ENCODE data around the gene TRA2B.

Gene TRA2B

DNA sequence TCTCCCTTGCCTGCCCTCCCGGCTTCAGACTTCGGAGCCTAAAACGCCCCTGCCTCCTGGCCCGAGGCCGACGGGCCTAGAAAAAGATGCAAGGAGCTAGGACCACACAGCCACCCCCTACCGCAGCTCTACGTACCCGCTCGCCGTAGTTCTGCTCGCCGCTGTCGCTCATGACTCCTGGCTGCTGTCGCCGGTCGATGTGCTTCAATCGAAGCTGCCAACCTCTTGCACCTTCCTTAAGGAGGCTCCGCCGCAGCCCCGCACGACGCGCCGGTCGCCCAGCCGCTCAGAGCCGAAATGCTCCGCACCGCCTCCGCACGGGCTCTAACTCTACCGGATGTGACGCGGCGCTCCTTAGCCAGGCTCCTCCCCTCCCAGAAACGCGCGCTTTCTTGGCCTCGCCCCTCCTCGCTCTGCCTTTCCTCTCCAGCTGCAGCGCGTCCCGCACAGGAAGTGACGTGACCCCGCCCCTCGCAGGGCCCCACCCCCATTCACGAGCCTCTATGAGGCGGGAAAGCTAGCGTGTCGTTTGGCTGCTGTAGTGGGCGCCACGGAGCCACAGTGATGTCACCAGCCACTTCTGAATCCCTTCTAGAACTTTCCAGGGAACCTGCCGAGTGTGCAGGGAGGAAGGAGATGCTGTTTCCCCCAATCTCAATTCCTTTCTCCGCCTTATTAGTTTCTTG is at the start of gene TRA2B:
TSS of gene TRA2B (minus strand) at position 326 of the 686 bp plus-strand sequence. CDS start at position 172, 154 bp downstream.
- DNase-seq (ENCODE audit: low spot score): peak; percentile 99

DNA sequence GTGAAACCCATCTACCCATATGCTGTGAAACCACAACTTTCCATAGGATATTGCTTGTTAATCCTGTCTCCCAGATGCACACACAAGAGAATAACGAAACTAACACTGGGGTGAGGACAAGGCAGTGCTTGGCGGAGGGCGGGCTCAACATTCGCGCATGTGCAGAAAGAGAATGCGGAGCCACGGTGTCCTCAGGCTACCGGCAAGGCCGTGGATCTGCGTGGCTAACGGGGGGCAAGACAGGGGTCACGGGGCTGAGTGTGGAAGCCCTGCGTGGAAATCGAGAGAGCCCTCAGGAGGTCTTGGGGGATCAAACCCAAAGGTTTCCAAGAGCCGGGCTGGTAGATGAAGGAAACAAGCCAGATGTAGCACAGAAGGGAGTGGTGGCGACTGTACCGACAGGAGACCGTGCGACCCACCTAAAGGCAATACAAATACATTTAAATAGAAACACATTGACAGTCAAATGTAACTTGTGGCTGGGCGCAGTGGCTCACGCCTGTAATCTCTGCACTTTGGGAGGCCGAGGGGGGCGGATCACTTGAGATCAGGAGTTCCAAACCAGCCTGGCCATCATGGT is 48.5 kb upstream of the TRA2B start:
- DNase-seq (ENCODE audit: low spot score): no peak

DNA sequence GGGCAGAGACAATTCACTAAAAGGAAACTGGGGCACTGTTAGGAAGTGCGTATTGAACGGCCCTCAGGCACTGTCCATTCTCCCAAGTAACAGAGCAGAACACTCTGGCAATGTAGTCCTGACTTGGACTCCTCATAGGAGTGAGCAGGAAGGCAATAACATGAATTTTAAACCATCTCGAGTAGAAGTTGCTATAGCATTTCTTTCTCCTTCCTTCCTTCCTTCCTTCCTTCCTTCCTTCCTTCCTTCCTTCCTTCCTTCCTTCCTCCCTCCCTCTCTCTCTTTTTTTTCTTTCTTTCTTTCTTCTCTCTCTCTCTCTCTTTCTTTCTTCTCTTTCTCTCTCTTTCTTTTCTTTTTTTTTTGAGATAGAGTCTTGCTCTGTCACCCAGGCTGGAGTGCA is 46.4 kb upstream of the TRA2B start:
- DNase-seq (ENCODE audit: low spot score): no peak

DNA sequence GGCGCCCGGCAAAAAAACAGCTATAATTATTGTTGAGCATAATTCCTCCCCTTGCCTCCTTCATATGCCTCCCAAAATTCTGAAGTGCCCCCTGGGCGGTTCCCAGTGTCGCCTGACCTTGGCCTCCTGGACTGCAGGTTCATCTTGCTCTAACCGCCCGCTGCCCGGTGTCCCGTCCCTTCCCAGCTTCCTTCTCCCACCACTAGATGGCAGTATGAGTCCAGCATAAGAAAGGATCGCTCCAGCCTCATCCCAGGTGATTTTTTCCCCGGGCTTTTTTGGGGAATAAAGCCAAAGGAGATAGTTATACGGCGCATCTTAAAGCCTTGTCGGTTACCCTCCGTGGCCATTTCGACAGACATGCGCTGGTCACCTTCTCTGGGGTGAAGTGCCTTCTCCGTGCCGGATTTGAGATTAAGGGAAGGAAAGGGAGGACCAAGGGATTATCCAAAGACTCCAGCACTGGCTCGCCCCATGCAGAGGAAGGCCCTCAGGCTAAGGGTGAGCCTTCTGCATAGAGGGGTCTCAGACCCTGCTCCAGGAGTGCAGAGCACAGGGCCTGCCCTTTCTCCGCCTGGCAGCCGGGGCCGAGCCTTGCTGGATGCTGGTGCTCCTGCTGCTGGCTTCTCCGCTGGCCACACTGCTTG is 45.8 kb upstream of the TRA2B start:
- DNase-seq (ENCODE audit: low spot score): peak; percentile 70

DNA sequence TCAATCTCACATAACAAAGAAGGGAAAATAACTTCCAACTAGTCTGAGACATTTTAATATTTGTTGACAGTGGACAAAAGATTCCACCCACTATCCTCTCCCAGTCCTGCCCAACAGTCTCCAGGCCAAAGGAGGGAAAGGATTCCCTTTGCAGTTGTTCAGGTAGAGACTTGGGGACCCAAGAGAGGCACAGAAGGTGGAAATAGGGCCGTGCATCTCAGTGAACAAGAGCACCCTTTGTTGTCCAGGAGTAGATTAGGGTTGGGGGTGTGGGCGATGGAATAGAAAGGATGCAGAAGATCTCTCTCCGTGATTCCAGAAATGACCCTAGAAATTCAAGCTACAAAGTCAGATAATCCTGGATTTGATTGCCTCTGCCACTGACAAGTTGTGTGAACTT is 44.8 kb upstream of the TRA2B start:
- no peak for DNase-seq (ENCODE audit: low spot score)

DNA sequence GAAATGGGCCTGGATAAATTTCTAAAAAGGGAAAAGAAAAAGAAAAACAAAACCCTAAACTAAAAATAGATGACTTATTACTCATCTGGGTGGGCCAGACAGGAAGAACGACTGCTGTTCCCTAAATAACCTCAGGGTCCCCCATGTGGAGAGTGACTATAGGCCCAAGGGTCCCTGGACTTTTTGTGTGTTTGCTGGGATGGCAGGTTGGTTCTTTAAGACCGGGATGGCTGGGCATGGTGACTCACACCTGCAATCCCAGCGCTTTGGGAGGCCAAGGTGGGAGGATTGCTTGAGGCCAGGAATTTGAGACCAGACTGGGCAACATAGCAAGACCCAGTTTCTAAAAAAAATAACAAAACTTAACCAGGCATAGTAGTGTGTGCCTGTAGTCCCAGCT is 43.8 kb upstream of the TRA2B start:
- DNase-seq (ENCODE audit: low spot score): no peak

DNA sequence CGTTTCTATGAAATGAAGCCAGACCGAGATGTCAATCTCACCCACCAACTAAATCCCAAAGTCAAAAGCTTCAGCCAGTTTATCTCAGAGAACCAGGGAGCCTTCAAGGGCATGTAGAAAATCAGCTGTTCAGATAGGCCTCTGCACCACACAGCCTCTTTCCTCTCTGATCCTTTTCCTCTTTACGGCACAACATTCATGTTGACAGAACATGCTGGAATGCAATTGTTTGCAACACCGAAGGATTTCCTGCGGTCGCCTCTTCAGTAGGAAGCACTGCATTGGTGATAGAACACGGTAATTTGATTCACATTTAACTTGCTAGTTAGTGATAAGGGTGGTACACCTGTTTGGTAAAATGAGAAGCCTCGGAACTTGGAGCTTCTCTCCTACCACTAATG is 41.9 kb upstream of the TRA2B start:
- no peak for DNase-seq (ENCODE audit: low spot score)

DNA sequence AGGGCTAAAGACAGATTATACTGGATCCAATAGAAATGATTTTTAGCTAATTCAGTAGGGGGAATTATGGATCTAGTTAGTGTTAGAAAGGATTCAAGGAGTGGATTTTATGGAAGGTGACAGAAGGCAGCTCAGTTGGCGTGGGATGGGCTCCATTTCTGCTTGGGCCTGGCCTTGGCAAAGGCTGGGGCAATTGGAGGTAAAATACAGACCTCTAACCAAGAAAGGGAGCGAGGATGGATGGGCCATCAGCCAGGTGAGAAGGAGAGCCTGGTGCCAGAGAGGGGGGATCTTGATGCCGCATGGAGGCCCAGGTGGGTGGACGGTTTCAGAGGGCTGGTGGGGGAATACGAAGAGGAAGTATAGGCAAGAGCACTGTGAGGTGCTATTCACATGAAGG is 40.7 kb upstream of the TRA2B start:
- DNase-seq (ENCODE audit: low spot score): no peak

DNA sequence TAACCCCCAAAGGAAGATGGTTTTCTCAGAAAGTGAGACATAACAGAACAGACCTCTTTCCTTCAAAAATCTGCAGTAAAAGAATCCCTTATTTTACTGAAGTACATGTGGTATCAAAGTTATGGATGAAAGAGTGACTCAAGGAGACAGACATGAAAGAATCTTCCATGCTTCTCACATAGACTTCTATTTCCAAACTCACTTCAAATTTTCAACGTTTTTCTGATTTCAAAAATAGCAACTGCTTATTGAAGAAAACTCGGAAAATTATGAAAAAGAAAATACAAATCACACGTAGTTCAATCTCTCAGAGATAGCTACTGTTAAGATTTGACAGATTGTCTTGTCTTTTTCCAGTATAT is 39.8 kb upstream of the TRA2B start:
- no peak for DNase-seq (ENCODE audit: low spot score)

DNA sequence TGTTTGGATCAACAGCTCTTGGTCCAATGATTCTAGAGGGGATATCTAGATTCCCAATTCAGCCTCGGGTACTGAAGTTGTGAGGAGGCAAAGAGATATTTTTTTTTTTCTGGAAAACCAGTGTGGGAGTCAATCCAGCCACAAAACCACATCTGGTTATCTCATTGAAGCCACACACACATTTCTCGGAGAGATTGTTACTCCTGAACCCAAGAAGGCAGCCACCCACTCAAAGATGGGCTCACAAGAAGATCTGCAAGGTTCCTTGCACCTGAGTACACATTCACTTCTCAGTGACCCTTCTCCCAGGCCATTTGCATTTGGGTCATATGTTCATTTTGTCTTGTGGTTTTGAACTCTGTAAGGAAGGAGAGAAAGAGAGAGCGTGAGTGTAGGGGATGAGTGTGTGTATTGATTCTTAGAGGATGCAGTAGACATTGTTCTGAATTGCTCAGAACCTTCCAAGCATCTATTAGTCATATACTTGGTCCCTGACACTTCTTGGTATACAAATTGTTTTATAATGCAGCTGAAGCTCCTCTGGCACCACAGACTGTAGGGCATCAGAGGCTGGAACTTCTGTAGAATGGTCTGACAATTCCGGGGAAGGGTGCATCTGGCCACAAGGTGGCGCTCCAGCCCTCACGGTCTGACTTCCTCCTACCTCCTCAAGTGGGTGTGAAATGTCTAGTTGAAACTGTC is 39.3 kb upstream of the TRA2B start:
- DNase-seq (ENCODE audit: low spot score): peak; percentile 69

DNA sequence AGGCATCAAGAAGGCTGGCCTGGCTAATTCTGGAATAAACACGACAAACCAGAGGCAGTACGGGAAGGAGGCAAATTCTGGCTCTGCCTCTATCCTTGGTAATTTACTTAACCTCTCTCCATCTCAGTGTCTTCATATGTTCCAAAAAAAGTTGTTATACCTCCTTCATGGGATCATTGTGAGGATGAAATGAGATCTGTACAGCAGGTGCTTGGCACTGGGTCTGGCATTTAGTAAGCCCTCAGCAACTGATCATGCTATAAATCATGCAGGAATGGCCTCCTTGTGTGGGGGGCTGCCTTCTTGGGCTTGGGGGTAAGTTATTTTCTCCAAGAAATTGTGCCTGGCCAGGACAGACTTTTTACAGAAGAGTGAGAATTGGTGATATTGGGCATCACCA is 38.3 kb upstream of the TRA2B start:
- DNase-seq (ENCODE audit: low spot score): no peak

DNA sequence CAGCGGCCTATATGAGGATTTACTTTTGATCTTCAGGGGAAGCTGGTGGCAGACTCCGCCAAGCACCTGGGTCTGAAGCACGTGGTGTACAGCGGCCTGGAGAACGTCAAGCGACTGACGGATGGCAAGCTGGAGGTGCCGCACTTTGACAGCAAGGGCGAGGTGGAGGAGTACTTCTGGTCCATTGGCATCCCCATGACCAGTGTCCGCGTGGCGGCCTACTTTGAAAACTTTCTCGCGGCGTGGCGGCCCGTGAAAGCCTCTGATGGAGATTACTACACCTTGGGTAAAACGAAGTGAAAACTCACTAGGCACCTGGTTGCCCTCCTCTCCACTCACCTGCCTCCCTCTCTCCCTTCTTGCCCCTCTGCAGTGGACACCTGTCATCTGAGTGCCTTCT is 33.8 kb upstream of the TRA2B start:
- DNase-seq (ENCODE audit: low spot score): no peak

DNA sequence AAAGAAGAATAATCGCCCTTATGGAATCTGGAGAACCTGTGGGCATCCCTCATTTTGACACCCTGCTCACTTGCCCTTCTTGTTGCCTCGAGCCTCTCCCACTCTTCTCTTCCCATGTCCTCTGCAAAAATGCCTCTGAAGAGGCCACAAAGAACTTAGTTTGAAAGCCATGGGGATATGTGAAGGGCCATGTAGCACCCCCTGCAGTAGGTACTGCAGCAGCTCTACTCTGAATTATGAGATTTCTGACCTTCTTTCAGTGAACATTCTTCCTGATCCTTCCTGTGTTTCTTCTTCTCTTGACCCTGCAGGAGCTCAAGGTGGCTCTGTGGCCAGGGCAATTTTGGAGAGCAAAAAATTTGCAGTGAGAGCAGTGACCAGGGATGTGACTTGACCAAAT is 30.4 kb upstream of the TRA2B start:
- no peak for DNase-seq (ENCODE audit: low spot score)

DNA sequence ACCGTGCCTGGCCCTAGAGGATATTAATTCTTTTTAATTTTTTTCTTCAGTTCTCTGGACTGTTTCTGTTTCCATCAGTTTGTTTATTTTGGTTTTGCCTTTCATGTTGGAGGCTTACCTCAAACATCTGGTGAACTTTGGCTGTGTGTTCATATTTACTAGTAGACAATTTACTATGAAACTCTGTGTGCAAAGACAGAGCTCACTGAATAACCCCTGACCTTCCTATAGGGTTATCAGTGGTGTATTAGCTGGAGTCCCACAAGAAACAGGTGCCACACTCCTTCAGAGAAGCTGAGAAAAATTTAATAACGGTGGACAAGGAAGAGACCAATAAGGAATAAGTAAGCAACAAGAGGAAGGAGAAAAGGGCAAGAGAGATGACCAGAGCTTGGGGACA is 28.8 kb upstream of the TRA2B start:
- DNase-seq (ENCODE audit: low spot score): no peak

DNA sequence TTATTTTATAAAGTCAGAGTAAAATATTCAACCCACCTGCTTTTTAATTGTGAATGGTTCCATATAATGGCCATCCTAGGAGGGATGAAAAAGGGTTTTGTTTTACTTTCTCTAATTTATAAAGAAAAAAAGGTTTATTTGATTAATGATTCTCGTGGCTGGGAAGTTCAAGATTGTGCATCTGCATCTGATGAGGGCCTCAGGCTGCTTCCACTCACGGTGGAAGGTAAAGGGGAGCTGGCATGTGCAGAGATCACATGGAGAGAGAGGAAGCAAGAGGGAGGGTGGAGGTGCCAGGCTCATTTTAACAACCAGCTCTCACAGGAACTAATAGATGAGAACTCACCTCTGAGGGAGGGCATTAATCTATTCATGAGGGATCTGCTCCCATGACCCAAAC is 27.7 kb upstream of the TRA2B start:
- DNase-seq (ENCODE audit: low spot score): no peak

DNA sequence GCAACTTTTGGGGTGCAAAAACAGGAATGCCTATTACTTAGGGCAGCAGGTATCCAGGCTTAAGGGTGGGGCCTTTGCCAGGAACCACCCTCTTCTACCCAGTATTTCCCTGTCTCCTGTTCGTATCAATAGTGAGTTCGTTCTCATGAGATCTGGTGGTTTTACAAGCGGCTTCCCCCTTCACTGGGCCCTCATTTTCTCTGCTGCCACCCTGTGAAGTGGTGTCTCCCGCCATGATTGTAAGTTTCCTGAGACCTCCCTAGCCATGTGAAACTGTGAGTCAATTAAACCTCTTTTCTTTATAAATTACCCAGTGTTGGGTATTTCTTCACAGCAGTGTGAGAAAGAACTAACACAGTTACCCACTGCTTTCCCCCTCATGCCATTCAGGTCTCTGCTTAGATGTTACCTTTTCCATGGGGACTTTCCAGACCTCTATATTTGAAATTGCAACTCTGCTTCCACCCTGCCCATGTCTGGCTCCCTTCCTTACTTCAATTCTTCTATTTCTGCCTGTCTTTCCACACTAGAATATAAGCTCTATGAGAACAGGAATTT is 23.9 kb upstream of the TRA2B start:
- no peak for DNase-seq (ENCODE audit: low spot score)

DNA sequence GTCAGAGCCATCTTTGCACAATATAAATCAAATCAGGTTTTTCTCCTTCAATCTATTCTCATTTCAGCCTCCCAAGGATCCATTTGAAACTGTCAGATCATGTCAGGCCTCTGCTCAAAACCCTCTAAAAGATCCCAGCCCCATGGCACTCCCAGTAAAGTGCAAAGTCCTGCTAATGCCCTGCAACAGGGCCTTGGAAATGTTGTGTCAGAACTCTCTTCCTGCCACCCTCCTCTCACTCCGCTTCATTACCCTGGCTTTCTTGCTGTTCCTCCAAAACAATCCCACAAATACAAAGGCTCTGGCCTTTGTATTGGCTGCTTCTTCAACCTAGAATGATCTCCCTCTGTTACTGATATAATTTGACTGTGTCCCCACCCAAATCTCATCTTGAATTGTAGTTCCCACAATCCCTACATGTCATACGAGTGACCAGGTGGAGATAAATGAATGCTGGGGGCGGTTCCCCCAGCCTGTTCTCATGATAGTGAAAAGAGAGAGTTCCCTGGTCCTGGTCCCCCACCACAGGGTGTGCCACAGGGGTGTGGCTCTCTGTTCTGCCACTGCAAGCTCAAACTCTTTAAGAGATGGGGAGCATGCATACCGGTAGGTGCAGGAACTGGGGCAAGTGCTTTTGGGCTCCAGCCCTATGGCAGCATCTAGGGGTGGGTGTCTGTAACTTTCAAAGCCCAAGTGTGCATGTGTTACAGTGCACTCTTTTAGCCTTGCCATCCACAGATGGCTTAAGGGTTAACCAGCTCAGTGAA is 22.9 kb upstream of the TRA2B start:
- peak; percentile 84 for DNase-seq (ENCODE audit: low spot score)

DNA sequence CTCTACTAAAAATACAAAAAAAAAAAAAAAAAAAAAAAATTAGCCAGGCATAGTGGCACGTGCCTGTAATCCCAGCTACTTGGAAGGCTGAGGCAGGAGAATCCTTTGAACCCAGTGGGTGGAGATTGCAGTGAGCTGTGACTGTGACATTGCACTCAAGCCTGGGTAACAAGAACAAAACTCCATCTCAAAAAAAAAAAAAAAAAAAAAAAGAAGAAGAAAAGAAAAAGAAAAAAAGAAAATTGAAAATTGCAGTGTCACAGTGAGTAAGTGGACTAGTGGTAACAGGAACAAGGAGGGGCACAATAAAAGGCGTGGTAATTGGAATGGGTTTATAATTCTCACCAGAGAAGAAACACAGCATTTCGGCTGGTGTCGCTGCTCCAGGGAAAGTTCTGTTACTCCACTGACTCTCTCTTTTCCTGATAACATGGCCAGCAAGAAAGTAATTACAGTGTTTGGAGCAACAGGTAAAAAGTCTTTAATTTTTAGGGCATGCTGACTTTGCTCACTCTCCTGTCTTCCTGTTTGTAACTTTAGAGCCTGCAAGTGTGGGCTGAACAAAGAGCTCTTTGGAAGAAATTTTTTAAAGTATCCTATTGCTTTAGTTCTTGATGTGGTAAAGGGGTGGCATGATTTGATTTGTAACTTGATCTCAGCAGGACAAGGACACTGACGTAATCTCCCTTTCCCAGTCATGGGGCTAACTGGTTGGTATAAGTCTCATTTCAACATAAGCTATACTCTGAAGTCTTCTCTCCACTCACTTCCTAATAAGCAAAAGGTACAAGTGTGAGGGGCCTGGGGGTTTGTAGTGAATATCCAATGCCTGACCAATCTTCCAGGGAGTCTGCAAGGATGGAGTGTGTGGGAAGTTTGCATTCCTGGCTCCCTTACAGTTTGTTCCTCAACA is 22.1 kb upstream of the TRA2B start:
- DNase-seq (ENCODE audit: low spot score): peak; percentile 97

DNA sequence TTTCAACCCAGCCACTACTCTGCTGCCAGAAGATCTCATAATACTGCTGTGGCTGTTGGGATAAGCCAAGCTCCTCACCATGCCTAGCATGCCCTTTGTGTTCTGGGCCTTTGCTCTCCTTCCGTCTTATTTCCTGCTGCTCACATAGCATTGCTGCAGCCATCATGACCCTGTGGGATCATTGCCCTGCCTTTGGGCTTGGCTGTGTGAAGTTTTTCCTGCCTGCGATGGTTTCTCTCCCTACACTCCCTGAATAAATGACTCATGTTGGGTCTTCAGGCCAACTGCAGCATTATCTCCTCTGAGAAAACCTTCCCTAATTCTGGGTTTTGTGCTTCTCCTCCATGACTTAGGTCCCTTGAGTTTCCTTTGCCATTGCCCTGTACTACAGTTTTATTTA is 20.8 kb upstream of the TRA2B start:
- DNase-seq (ENCODE audit: low spot score): no peak

DNA sequence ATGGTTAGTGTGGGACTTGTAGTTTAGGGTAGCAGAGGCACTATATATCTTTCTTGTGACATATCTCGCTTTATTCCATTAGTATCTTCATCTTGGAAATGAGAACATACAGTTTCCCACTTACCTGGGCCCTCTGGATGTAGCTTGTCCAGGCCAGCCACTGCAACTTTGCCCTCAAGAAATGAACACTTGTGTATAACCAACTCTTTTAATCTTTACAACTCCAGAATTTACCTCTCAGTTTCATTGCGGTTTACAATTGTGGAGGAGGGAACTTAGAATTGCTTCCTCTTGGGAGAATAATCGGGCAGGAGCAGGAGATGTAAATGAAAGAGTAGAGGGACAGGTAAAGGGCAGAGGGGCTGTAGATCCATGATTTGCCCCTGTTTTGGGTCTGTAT is 18.4 kb upstream of the TRA2B start:
- no peak for DNase-seq (ENCODE audit: low spot score)

DNA sequence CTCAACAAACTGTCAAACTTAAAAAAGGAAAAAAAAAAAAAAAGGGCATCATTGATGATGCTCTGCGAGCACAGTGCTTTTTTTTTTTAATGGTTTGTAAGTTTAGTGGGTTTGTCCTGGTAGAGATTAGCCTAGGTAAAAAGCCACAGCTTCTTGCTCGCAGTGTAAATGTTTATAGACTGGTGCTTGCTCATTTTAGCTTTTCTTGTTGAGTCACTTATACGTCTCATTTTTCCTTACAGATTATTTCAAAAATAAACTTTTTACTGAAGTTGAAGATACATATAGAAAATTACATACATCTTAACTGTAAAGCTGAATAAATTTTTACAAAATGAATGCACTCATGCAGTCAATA is 16.5 kb upstream of the TRA2B start:
- DNase-seq (ENCODE audit: low spot score): no peak

Measured in SW480 (cell line).